Measurements from ENCODE around the gene TMEM87B.

- TF ChIP-seq EP300 (IDR thresholded peaks at IDR 0.05): no peak
- TF ChIP-seq, protein P1, sequence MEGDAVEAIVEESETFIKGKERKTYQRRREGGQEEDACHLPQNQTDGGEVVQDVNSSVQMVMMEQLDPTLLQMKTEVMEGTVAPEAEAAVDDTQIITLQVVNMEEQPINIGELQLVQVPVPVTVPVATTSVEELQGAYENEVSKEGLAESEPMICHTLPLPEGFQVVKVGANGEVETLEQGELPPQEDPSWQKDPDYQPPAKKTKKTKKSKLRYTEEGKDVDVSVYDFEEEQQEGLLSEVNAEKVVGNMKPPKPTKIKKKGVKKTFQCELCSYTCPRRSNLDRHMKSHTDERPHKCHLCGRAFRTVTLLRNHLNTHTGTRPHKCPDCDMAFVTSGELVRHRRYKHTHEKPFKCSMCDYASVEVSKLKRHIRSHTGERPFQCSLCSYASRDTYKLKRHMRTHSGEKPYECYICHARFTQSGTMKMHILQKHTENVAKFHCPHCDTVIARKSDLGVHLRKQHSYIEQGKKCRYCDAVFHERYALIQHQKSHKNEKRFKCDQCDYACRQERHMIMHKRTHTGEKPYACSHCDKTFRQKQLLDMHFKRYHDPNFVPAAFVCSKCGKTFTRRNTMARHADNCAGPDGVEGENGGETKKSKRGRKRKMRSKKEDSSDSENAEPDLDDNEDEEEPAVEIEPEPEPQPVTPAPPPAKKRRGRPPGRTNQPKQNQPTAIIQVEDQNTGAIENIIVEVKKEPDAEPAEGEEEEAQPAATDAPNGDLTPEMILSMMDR (IDR thresholded peaks at IDR 0.05): no peak
- no peak for TF ChIP-seq POLR2A (IDR thresholded peaks at IDR 0.05)
- no peak for TF ChIP-seq POLR2AphosphoS5 (IDR thresholded peaks at IDR 0.05)
Measured at GRCh38 chr2:112150447-112150846, 95.4 kb downstream of the TMEM87B start.
